Measurements from ENCODE around the gene ASMTL. TPM values are rescaled to one million over a fixed set of nuclear protein-coding genes. Genes with fewer than 3 reads are reported as not detected.

Gene ASMTL
- total RNA-seq, 1 donor from 2014 or later, result 36.5 TPM

DNA sequence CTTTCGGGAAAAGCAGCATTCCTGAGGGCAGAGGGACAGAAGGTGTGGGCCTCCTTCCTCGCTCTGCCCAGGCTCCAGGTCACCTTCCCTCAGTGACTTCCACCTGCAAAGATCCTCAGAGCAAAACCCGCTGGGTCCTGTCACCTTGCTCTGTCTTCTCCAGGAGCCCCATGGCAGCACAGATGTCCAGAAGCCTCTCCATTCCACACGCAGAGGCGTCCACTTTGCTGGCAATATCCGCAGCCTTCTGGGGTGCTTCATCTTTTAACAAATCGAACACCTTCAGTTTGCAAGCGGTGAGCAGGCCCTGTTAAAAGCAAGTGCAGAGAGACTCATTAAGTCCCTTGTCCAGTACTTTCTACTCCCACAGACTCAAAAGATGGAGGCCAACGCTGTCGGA, 27.3 kb downstream of the ASMTL start:
- Histone ChIP-seq H3K4me3 (no peak overlapping the region), H3K36me3 (peaks cover 65% of the 10 kb centered on the region), H3K9me3 (replicated peaks) (peaks cover 17% of the 10 kb centered on the region), H3K27ac (replicated peaks) (no peak overlapping the region), H3K27me3 (ENCODE audit: low read depth) (no peaks in the 10 kb centered on the region), H3K4me1 (no peaks in the 10 kb centered on the region)
- DNase-seq, result no peak
- TF ChIP-seq, protein P1, sequence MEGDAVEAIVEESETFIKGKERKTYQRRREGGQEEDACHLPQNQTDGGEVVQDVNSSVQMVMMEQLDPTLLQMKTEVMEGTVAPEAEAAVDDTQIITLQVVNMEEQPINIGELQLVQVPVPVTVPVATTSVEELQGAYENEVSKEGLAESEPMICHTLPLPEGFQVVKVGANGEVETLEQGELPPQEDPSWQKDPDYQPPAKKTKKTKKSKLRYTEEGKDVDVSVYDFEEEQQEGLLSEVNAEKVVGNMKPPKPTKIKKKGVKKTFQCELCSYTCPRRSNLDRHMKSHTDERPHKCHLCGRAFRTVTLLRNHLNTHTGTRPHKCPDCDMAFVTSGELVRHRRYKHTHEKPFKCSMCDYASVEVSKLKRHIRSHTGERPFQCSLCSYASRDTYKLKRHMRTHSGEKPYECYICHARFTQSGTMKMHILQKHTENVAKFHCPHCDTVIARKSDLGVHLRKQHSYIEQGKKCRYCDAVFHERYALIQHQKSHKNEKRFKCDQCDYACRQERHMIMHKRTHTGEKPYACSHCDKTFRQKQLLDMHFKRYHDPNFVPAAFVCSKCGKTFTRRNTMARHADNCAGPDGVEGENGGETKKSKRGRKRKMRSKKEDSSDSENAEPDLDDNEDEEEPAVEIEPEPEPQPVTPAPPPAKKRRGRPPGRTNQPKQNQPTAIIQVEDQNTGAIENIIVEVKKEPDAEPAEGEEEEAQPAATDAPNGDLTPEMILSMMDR (IDR thresholded peaks at IDR 0.05; ENCODE audit: borderline replicate concordance), result no peak
- intact Hi-C loops (cut with micrococcal nuclease), result no loop called here

DNA sequence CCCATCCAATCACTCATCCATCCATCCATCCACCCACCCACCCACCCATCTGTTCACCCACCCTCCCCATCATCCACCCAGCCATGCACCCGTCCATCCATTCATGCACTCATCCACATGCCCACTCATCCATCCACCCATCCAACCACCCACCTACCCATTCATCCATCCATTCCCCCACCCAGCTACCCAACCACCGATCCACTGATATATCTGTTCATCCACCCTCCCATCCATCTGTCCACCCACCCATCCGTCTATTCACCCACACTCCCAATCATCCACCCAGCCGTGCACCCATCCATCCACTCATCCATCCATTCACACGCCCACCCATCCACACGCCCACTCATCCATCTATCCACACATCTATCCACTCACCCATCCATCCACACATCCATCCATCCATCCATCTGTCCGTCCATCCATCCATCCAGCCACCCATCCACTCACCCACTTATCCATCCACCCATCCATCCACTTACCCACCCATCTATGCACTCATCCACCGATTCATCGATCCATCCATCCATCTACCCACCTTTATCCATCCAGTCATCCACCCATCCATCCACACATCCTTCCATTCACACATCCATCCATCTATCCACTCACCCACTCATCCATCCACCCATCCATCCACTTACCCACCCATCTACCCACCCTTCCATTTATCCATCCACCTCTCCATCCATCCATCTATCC, 28.4 kb downstream of the ASMTL start:
- Histone ChIP-seq H3K4me3 (no peak overlapping the region), H3K9me3 (replicated peaks) (peaks cover 17% of the 10 kb centered on the region), H3K27me3 (ENCODE audit: low read depth) (no peaks in the 10 kb centered on the region), H3K27ac (replicated peaks) (no peak overlapping the region), H3K4me1 (no peaks in the 10 kb centered on the region), H3K36me3 (peaks cover 65% of the 10 kb centered on the region)
- TF ChIP-seq, protein P1 (IDR thresholded peaks at IDR 0.05; ENCODE audit: borderline replicate concordance), result no peak
- DNase-seq, result no peak
- intact Hi-C loops (cut with micrococcal nuclease), result no loop called here

- no peak overlapping the region for H3K27ac ChIP-seq (replicated peaks)
- no peaks in the 10 kb centered on the region for H3K27me3 ChIP-seq (ENCODE audit: low read depth)
- H3K9me3 ChIP-seq (replicated peaks), result peaks cover 22% of the 10 kb centered on the region
- intact Hi-C loops (cut with micrococcal nuclease), result no loop called here
- no peaks in the 10 kb centered on the region for H3K4me1 ChIP-seq
- DNase-seq, result no peak
- H3K36me3 ChIP-seq, result peaks cover 73% of the 10 kb centered on the region
- TF ChIP-seq, protein P1 (IDR thresholded peaks at IDR 0.05; ENCODE audit: borderline replicate concordance), result no peak
- no peak overlapping the region for H3K4me3 ChIP-seq
Observed at GRCh38 chrX:1423215-1423614, 29.5 kb downstream of the ASMTL start.

- Histone ChIP-seq H3K36me3 (peaks cover 67% of the 10 kb centered on the region), H3K27me3 (ENCODE audit: low read depth) (no peaks in the 10 kb centered on the region)
- TF ChIP-seq, protein P1 (IDR thresholded peaks at IDR 0.05; ENCODE audit: borderline replicate concordance), result no peak
Observed at GRCh38 chrX:1422135-1422465, 30.6 kb downstream of the ASMTL start.

DNA sequence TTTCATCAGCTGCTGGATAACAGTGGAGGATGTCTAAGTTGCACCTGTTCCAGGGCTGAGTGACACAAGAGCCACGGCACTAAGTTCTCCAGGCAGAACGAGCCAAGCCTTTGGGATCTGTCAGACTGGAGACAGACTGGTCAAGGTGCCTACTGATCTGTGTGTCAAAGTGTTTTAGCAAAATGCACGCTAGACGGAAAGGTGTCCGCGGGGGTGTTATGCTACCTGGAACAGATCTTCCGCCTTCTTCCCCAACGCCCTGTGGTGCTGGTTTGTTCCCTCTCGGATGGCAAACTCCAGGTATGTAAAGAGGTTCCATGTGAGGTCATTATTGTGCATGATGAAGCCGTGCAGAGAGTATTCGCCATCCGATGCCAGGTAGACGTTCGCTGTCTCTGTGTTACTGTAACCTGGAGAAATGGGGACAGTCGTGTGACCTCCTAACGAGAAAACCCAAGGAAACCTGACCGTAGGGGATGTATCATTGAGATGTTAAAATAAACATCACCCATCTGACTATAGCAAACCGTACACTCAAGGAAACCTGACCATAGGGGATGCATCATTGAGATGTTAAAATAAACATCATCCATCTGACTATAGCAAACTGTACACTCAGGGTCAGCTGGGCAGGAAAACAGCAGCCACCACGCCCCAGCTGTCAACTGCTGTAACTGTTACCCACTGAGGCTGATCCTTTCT, 31.1 kb downstream of the ASMTL start:
- no peak for DNase-seq
- intact Hi-C loops (cut with micrococcal nuclease), result no loop called here

More at GRCh38 chrX:1422135-1422465, 30.6 kb downstream of the ASMTL start:
- H3K27ac ChIP-seq (replicated peaks), result no peak overlapping the region
- no peak overlapping the region for H3K4me3 ChIP-seq
- H3K4me1 ChIP-seq, result no peaks in the 10 kb centered on the region
- H3K9me3 ChIP-seq (replicated peaks), result peaks cover 25% of the 10 kb centered on the region
- DNase-seq, result no peak
- intact Hi-C loops (cut with micrococcal nuclease), result no loop called here

More for the DNA sequence above, 31.1 kb downstream of the ASMTL start:
- no peaks in the 10 kb centered on the region for H3K27me3 ChIP-seq (ENCODE audit: low read depth)
- peaks cover 62% of the 10 kb centered on the region for H3K36me3 ChIP-seq
- H3K27ac ChIP-seq (replicated peaks), result no peak overlapping the region
- TF ChIP-seq, protein P1 (IDR thresholded peaks at IDR 0.05; ENCODE audit: borderline replicate concordance), result no peak
- peaks cover 25% of the 10 kb centered on the region for H3K9me3 ChIP-seq (replicated peaks)
- H3K4me1 ChIP-seq, result no peaks in the 10 kb centered on the region
- no peak overlapping the region for H3K4me3 ChIP-seq

All from left ventricle myocardium inferior (tissue), 1 donor.